K562 (cell line): ENCODE measurements around the gene SLC39A11.

Source experiments
- ARNT ChIP-seq, 2 experiments: fragments of 450-650 bp; IDR thresholded peaks; 2 replicates each; pipeline ENCODE4 v1.6.1; 2016; ENCODE audit warnings: mild to moderate bottlenecking in 1 of 2
- CEBPB ChIP-seq: fragments of 450-650 bp; IDR thresholded peaks from 2 replicates; pipeline ENCODE4 v1.6.1; 2016; ENCODE audit warnings: missing genetic modification characterization, missing compliant biosample characterization
- HDAC3 ChIP-seq: fragments of 450-650 bp; IDR thresholded peaks from 2 replicates; pipeline ENCODE4 v1.6.1; 2018; ENCODE audit warnings: borderline replicate concordance, mild to moderate bottlenecking, moderate library complexity; ENCODE audit not compliant: partially characterized antibody
- LARP7 ChIP-seq: fragments of 450-650 bp; IDR thresholded peaks from 2 replicates; pipeline ENCODE4 v1.6.1; 2016
- RCOR1 ChIP-seq, 2 experiments: IDR thresholded peaks; 2 replicates each; pipeline ENCODE4 v1.6.1; 2012; ENCODE audit warnings: low read depth in 2 of 2, low read length in 2 of 2, borderline replicate concordance in 1 of 2, improper control_type of control experiment in 1 of 2
- TCF7L2 ChIP-seq: fragments of 150-350 bp; IDR thresholded peaks from 2 replicates; pipeline ENCODE4 v1.6.1; 2016; ENCODE audit warnings: low read depth, mild to moderate bottlenecking, low read length, moderate library complexity
- ZNF408 ChIP-seq: fragments of 250-450 bp; sonication (Bioruptor Pico); IDR thresholded peaks from 2 replicates; pipeline ENCODE4 v1.4.0; 2020; ENCODE audit warnings: low read depth, mild to moderate bottlenecking, moderate library complexity
- ZNF431 ChIP-seq: sonication (generic); formaldehyde crosslinking; IDR thresholded peaks from 2 replicates; pipeline ENCODE4 v1.8.0; 2022; ENCODE audit warnings: mild to moderate bottlenecking, missing genetic modification reagents
- TF ChIP-seq, protein P1 (sequence below), 3 experiments: IDR thresholded peaks in 2 of 3; conservative IDR thresholded peaks in 1 of 3; 2 replicates each; pipeline ENCODE4 v1.5.1; 2011 to 2012; ENCODE audit warnings: low read length in 3 of 3, mild to moderate bottlenecking in 3 of 3, control low read depth in 2 of 3, improper control_type of control experiment in 1 of 3, inconsistent platforms in 1 of 3, low read depth in 1 of 3, mixed read lengths in 1 of 3, moderate library complexity in 1 of 3; ENCODE audit not compliant: insufficient read depth in 2 of 3
- TF ChIP-seq, protein P2 (sequence below): fragments of 450-650 bp; formaldehyde crosslinking; IDR thresholded peaks from 2 replicates; pipeline ENCODE4 v1.4.0; 2020; ENCODE audit warnings: mild to moderate bottlenecking, moderate library complexity

DNA sequence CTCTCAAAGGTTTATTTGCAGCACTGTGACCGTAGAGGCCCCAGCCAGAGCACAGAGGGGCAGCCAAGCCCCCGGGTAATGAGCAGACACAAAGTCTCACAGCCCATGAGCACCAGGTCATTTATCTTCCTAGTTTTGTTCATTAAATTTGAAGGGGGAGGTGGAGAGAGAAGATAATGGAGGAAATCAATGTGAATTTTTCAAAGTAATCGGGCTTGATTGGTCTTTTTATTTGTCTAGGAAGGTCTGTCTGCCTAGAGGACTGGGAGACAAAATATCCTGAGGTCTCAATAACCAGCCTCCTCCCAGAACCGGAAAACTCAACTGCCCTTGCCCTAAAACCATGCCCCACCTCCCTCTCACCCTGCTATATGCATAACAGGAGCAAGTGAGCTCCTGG is 189.0 kb downstream of the SLC39A11 start:
- TF ChIP-seq, protein P1, sequence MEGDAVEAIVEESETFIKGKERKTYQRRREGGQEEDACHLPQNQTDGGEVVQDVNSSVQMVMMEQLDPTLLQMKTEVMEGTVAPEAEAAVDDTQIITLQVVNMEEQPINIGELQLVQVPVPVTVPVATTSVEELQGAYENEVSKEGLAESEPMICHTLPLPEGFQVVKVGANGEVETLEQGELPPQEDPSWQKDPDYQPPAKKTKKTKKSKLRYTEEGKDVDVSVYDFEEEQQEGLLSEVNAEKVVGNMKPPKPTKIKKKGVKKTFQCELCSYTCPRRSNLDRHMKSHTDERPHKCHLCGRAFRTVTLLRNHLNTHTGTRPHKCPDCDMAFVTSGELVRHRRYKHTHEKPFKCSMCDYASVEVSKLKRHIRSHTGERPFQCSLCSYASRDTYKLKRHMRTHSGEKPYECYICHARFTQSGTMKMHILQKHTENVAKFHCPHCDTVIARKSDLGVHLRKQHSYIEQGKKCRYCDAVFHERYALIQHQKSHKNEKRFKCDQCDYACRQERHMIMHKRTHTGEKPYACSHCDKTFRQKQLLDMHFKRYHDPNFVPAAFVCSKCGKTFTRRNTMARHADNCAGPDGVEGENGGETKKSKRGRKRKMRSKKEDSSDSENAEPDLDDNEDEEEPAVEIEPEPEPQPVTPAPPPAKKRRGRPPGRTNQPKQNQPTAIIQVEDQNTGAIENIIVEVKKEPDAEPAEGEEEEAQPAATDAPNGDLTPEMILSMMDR (IDR thresholded peaks at IDR 0.05 in 2 of 3, conservative IDR thresholded peaks at IDR 0.05 in 1 of 3; ENCODE audit: insufficient read depth in 2 of 3, low read depth in 1 of 3, low read length in 3 of 3): no peak
- TF ChIP-seq HDAC3 (no peak), ARNT (IDR thresholded peaks at IDR 0.05) (no peak), LARP7 (no peak), ZNF408 (CRISPR knock-in tag) (no peak), CEBPB (tag) (no peak), RCOR1 (IDR thresholded peaks at IDR 0.05; ENCODE audit: borderline replicate concordance in 1 of 2, low read depth in 2 of 2, low read length in 2 of 2) (no peak), TCF7L2 (no peak), ZNF431 (CRISPR knock-in tag) (no peak)
- TF ChIP-seq, protein P2, sequence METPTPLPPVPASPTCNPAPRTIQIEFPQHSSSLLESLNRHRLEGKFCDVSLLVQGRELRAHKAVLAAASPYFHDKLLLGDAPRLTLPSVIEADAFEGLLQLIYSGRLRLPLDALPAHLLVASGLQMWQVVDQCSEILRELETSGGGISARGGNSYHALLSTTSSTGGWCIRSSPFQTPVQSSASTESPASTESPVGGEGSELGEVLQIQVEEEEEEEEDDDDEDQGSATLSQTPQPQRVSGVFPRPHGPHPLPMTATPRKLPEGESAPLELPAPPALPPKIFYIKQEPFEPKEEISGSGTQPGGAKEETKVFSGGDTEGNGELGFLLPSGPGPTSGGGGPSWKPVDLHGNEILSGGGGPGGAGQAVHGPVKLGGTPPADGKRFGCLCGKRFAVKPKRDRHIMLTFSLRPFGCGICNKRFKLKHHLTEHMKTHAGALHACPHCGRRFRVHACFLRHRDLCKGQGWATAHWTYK: no peak
